ENCODE data around the gene GPATCH4. TPM values are rescaled to one million over a fixed set of nuclear protein-coding genes. Genes with fewer than 3 reads are reported as not detected.
A peak's percentile ranks its signal among the peaks of the same experiment; 100 is the strongest.

GPATCH4 gene
- total RNA-seq, 1 experiment from 2014 or later: 39.4 TPM

GRCh38 chr1:156592910-156593660, 8.2 kb downstream of the GPATCH4 start:
- TF ChIP-seq RAD21 (IDR thresholded peaks at IDR 0.05; ENCODE audit: low read depth) (no peak), POLR2AphosphoS5 (IDR thresholded peaks at IDR 0.05; ENCODE audit: low read depth, low read length) (peak; percentile 1; the same call in 1 of the 2 replicates)
- no TSS peak for BruUV-seq (replicated peaks)
- ChIA-PET POLR2A (interaction anchor here (1.1 kb wide), 2 partner anchors 68 to 91 kb away, joined by 3 read pairs; no protein-coding TSS in a partner anchor), RAD21 (ENCODE audit: low non-redundant PET in 1 of 2, low total read pairs in 2 of 2, uncharacterized antibody in 2 of 2, unreplicated experiment in 2 of 2) (interaction anchor here in 1 of 2 experiments (0.7 kb wide), 1 partner anchor 300 kb away, joined by 3 read pairs; no protein-coding TSS in a partner anchor), CTCF (interaction anchor here (1.3 to 2.3 kb wide), 4 partner anchors 9 to 96 kb away, joined by 4 to 12 read pairs (median 6); partner anchors contain the start of gene GPATCH4)
- Histone ChIP-seq H3K27ac (ENCODE audit: low read depth, low read length) (peak overlapping the region; percentile 89), H2AFZ (ENCODE audit: low read depth, low read length, poor library complexity, severe bottlenecking) (no peak overlapping the region), H3K9ac (ENCODE audit: low read length) (peak overlapping the region; percentile 97), H3K9me3 (ENCODE audit: control insufficient read depth in 1 of 2, insufficient read depth in 1 of 2, low read depth in 1 of 2, low read length in 2 of 2) (no peaks in the 10 kb centered on the region), H3K27me3 (ENCODE audit: insufficient read depth, low read length) (no peaks in the 10 kb centered on the region), H3K4me1 (ENCODE audit: control insufficient read depth in 1 of 2, insufficient read depth in 2 of 2, low read length in 2 of 2) (peaks cover 4 to 19% of the 10 kb centered on the region in 2 experiments; a peak in 2 of 4 replicates), H4K20me1 (ENCODE audit: insufficient read depth) (no peaks in the 10 kb centered on the region), H3K36me3 (ENCODE audit: control insufficient read depth in 1 of 2, insufficient read depth in 2 of 2, low read length in 2 of 2) (peaks cover 28 to 49% of the 10 kb centered on the region in 2 experiments; a peak in 3 of 4 replicates), H3K4me3 (replicated peaks in 1 of 2; ENCODE audit: low read depth in 1 of 2, low read length in 2 of 2) (peak overlapping the region; percentile 60 to 95), H3K79me2 (ENCODE audit: insufficient read depth, low read length) (peaks cover 32% of the 10 kb centered on the region; the same call in 1 of the 2 replicates), H3K9me2 (ENCODE audit: insufficient read depth) (no peaks in the 10 kb centered on the region), H3K4me2 (ENCODE audit: low read length) (peak overlapping the region; percentile 84)
- ATAC-seq (no peak), DNase-seq (ENCODE audit: low read depth, low spot score) (no peak)
- intact Hi-C loops (cut with micrococcal nuclease): no loop called here

GRCh38 chr1:156592158-156592909, 8.9 kb downstream of the GPATCH4 start:
- TSS peak; percentile 55 for BruUV-seq (replicated peaks)
- no peaks in the 10 kb centered on the region for H3K9me3 ChIP-seq (ENCODE audit: control insufficient read depth in 1 of 2, insufficient read depth in 1 of 2, low read depth in 1 of 2, low read length in 2 of 2)

More at GRCh38 chr1:156592158-156592909, 8.9 kb downstream of the GPATCH4 start:
- POLR2A ChIA-PET: interaction anchor here (0.5 kb wide), 1 partner anchor 13 kb away, joined by 4 read pairs; the partner anchor contains the start of gene TTC24
- peaks cover 4 to 23% of the 10 kb centered on the region in 2 experiments; a peak in 3 of 4 replicates for H3K4me1 ChIP-seq (ENCODE audit: control insufficient read depth in 1 of 2, insufficient read depth in 2 of 2, low read length in 2 of 2)
- RAD21 ChIA-PET (ENCODE audit: low non-redundant PET in 1 of 2, low total read pairs in 2 of 2, uncharacterized antibody in 2 of 2, unreplicated experiment in 2 of 2): interaction anchor here (0.6 to 0.7 kb wide), 2 partner anchors 58 to 300 kb away, joined by 3 read pairs; no protein-coding TSS in a partner anchor
- H3K4me2 ChIP-seq (ENCODE audit: low read length): peak overlapping the region; percentile 84
- H3K4me3 ChIP-seq (replicated peaks in 1 of 2; ENCODE audit: low read depth in 1 of 2, low read length in 2 of 2): peak overlapping the region; percentile 60 to 95
- H3K36me3 ChIP-seq (ENCODE audit: control insufficient read depth in 1 of 2, insufficient read depth in 2 of 2, low read length in 2 of 2): peaks cover 21 to 42% of the 10 kb centered on the region in 2 experiments; a peak in 3 of 4 replicates
- intact Hi-C loops (cut with micrococcal nuclease): no loop called here
- H3K79me2 ChIP-seq (ENCODE audit: insufficient read depth, low read length): peaks cover 25% of the 10 kb centered on the region; the same call in 1 of the 2 replicates
- H3K9me2 ChIP-seq (ENCODE audit: insufficient read depth): no peaks in the 10 kb centered on the region
- H3K27me3 ChIP-seq (ENCODE audit: insufficient read depth, low read length): no peaks in the 10 kb centered on the region
- TF ChIP-seq SIN3A (IDR thresholded peaks at IDR 0.05; ENCODE audit: low read depth) (no peak; the same call in 1 of the 2 replicates), POLR2A (IDR thresholded peaks at IDR 0.05; ENCODE audit: borderline replicate concordance, extremely low read depth, insufficient read depth, insufficient read length) (no peak), ZFX (IDR thresholded peaks at IDR 0.05) (no peak), JUND (IDR thresholded peaks at IDR 0.05) (no peak), FOSL1 (IDR thresholded peaks at IDR 0.05; ENCODE audit: low read depth) (no peak), CBX3 (IDR thresholded peaks at IDR 0.05; ENCODE audit: low read depth) (no peak), ZNF274 (IDR thresholded peaks at IDR 0.05; ENCODE audit: low read depth, low read length) (no peak), CTCF (IDR thresholded peaks at IDR 0.05 in 2 of 3, conservative IDR thresholded peaks at IDR 0.05 in 1 of 3; ENCODE audit: borderline replicate concordance in 1 of 3, insufficient read depth in 1 of 3, low read depth in 2 of 3, low read length in 2 of 3) (no peak), EZH2 (IDR thresholded peaks at IDR 0.05) (no peak), ATF3 (IDR thresholded peaks at IDR 0.05) (no peak), MAX (IDR thresholded peaks at IDR 0.05) (no peak), TCF7L2 (IDR thresholded peaks at IDR 0.05; ENCODE audit: borderline replicate concordance, extremely low read depth, insufficient read depth, insufficient read length) (no peak), EZH2phosphoT487 (IDR thresholded peaks at IDR 0.05; ENCODE audit: borderline replicate concordance) (no peak)
- H4K20me1 ChIP-seq (ENCODE audit: insufficient read depth): no peaks in the 10 kb centered on the region
- ATAC-seq (peak; percentile 42), DNase-seq (ENCODE audit: low read depth, low spot score) (no peak)
- H2AFZ ChIP-seq (ENCODE audit: low read depth, low read length, poor library complexity, severe bottlenecking): no peak overlapping the region
- peak overlapping the region; percentile 89 for H3K27ac ChIP-seq (ENCODE audit: low read depth, low read length)
- CTCF ChIA-PET: interaction anchor here (1.6 to 2.3 kb wide), 3 partner anchors 10 to 97 kb away, joined by 4 to 12 read pairs (median 7); partner anchors contain the start of gene GPATCH4
- peak overlapping the region; percentile 97 for H3K9ac ChIP-seq (ENCODE audit: low read length)

Data from HCT116 (cell line).